GM12878 (cell line): ENCODE data around the gene DNAAF3. TPM values are rescaled to one million over a fixed set of nuclear protein-coding genes. Genes with fewer than 3 reads are reported as not detected.

ENCODE experiments used
- ATAC-seq: fragments of 200-7000 bp; cut with Tn5 transposase; 3 replicates; pipeline ENCODE4 v1.9.1; 2020; ENCODE audit warnings: mild to moderate bottlenecking, moderate library complexity
- BruUV-seq: library from RNA; stranded (reverse); fragments of 400-500 nt; replicated peaks from 2 replicates; lab custom pipeline; 2021; lab: Mats Ljungman, UMichigan
- CTCF ChIA-PET: fragments of 300-600 bp; sonication (Branson Sonifier 250); formaldehyde crosslinking; extraction: SDS; loops from one replicate; lab custom pipeline; 2021; ENCODE audit warnings: inconsistent platforms; lab: Yijun Ruan, JAX
- POLR2A ChIA-PET: fragments of 350-600 bp; formaldehyde crosslinking; extraction: SDS; loops from one replicate; lab custom pipeline; 2021; ENCODE audit warnings: inconsistent platforms; lab: Charles Lee
- RAD21 ChIA-PET: fragments of 300-600 bp; sonication (Branson Sonifier 250); formaldehyde crosslinking; loops from one replicate; lab custom pipeline; 2023; ENCODE audit warnings: antibody characterized with exemption; ENCODE audit not compliant: unreplicated experiment; lab: Charles Lee
- SMC1A ChIA-PET: fragments of 300-600 bp; sonication (Branson Sonifier 250); formaldehyde crosslinking; loops from one replicate; lab custom pipeline; 2023; ENCODE audit not compliant: unreplicated experiment, uncharacterized antibody; lab: Charles Lee
- DNase-seq: peaks from one replicate; pipeline ENCODE4 v3.0.0-alpha.2; 2011; ENCODE audit warnings: low read depth, low spot score
- FAIRE-seq: peaks from 3 replicates; lab custom pipeline; 2011; peaks lifted over from hg19 to GRCh38; lab: Jason Lieb, UNC
- H2AFZ ChIP-seq: 2 replicates; pipeline ENCODE4 v1.6.0; 2011; ENCODE audit warnings: low read depth, low read length, control low read depth; ENCODE audit not compliant: control insufficient read depth
- H3K27ac ChIP-seq: 2 replicates; pipeline ENCODE4 v1.5.1; 2011; ENCODE audit warnings: control low read depth; ENCODE audit not compliant: control insufficient read depth, insufficient read depth
- H3K27me3 ChIP-seq, 2 experiments: replicated peaks in 1 of 2; 2 replicates each; pipeline versions ENCODE4 v1.6.0 to v1.6.1; 2011; ENCODE audit warnings: low read length in 1 of 2; ENCODE audit not compliant: control insufficient read depth in 2 of 2, insufficient read depth in 2 of 2
- H3K36me3 ChIP-seq, 2 experiments: 2 replicates each; pipeline ENCODE4 v1.5.1; 2011; ENCODE audit warnings: low read length in 1 of 2; ENCODE audit not compliant: control insufficient read depth in 2 of 2, insufficient read depth in 2 of 2
- H3K4me1 ChIP-seq: 2 replicates; pipeline ENCODE4 v1.6.1; 2011; ENCODE audit warnings: mild to moderate bottlenecking, low read length, moderate library complexity, mixed read lengths; ENCODE audit not compliant: control insufficient read depth, insufficient read depth
- H3K4me2 ChIP-seq: 2 replicates; pipeline ENCODE4 v1.6.0; 2011; ENCODE audit warnings: control low read depth; ENCODE audit not compliant: control insufficient read depth, insufficient read depth
- H3K4me3 ChIP-seq: fragments of 200-600 bp; sonication (generic); 2 replicates; pipeline ENCODE4 v1.5.1; 2016
- H3K79me2 ChIP-seq: 2 replicates; pipeline ENCODE4 v1.6.0; 2011; ENCODE audit warnings: low read length; ENCODE audit not compliant: control insufficient read depth, insufficient read depth
- H3K9ac ChIP-seq: 2 replicates; pipeline ENCODE4 v1.8.0; 2011; ENCODE audit warnings: low read length, control low read depth, mixed read lengths; ENCODE audit not compliant: control insufficient read depth, insufficient read depth
- H3K9me3 ChIP-seq: replicated peaks from 3 replicates; pipeline ENCODE4 v1.5.1; 2011; ENCODE audit warnings: mild to moderate bottlenecking, low read length; ENCODE audit not compliant: control insufficient read depth, insufficient read depth
- H4K20me1 ChIP-seq: 2 replicates; pipeline ENCODE4 v1.6.0; 2011; ENCODE audit not compliant: control insufficient read depth, insufficient read depth
- DPF2 ChIP-seq: fragments of 450-650 bp; IDR thresholded peaks from 2 replicates; pipeline ENCODE4 v1.6.1; 2017; ENCODE audit warnings: mild to moderate bottlenecking
- GATAD2B ChIP-seq: fragments of 450-650 bp; conservative IDR thresholded peaks from 2 replicates; pipeline ENCODE4 v1.6.1; 2017; ENCODE audit warnings: low read depth, mild to moderate bottlenecking, moderate library complexity
- HCFC1 ChIP-seq: fragments of 150-350 bp; IDR thresholded peaks from 2 replicates; pipeline ENCODE4 v1.6.1; 2014; ENCODE audit warnings: low read length
- HDAC2 ChIP-seq: fragments of 200-600 bp; sonication (generic); IDR thresholded peaks from 2 replicates; pipeline ENCODE4 v1.6.1; 2017
- HSF1 ChIP-seq: fragments of 150-350 bp; IDR thresholded peaks from 2 replicates; pipeline ENCODE4 v1.6.1; 2014; ENCODE audit warnings: mild to moderate bottlenecking, low read depth, low read length
- IRF3 ChIP-seq: fragments of 450-650 bp; IDR thresholded peaks from 2 replicates; pipeline ENCODE4 v1.6.1; 2014; ENCODE audit warnings: mild to moderate bottlenecking
- JUNB ChIP-seq: IDR thresholded peaks from 2 replicates; pipeline ENCODE4 v1.6.1; 2016; ENCODE audit warnings: antibody characterized with exemption, mild to moderate bottlenecking
- NFXL1 ChIP-seq: fragments of 450-650 bp; IDR thresholded peaks from 2 replicates; pipeline ENCODE4 v1.6.1; 2017; ENCODE audit warnings: antibody characterized with exemption, mild to moderate bottlenecking, borderline replicate concordance
- RAD21 ChIP-seq: IDR thresholded peaks from 2 replicates; pipeline ENCODE4 v1.6.1; 2011; ENCODE audit warnings: mild to moderate bottlenecking, low read depth, low read length, moderate library complexity; ENCODE audit not compliant: insufficient read depth
- RFX5 ChIP-seq: IDR thresholded peaks from 2 replicates; pipeline ENCODE4 v1.6.1; 2011; ENCODE audit warnings: low read depth, low read length, improper control_type of control experiment
- SMAD5 ChIP-seq: IDR thresholded peaks from 2 replicates; pipeline ENCODE4 v1.6.1; 2016; ENCODE audit warnings: antibody characterized with exemption, low read depth
- TCF7 ChIP-seq: IDR thresholded peaks from 2 replicates; pipeline ENCODE4 v1.6.1; 2014; ENCODE audit warnings: antibody characterized with exemption, borderline replicate concordance
- ZBTB33 ChIP-seq: fragments of 450-650 bp; IDR thresholded peaks from 2 replicates; pipeline ENCODE4 v1.6.1; 2017; ENCODE audit warnings: mild to moderate bottlenecking
- ZNF207 ChIP-seq: fragments of 450-650 bp; IDR thresholded peaks from 2 replicates; pipeline ENCODE4 v1.6.1; 2014; ENCODE audit warnings: antibody characterized with exemption, mild to moderate bottlenecking, borderline replicate concordance
- ZNF217 ChIP-seq: fragments of 450-650 bp; IDR thresholded peaks from 2 replicates; pipeline ENCODE4 v1.6.1; 2017; ENCODE audit warnings: antibody characterized with exemption, mild to moderate bottlenecking
- ZNF687 ChIP-seq: fragments of 450-650 bp; IDR thresholded peaks from 2 replicates; pipeline ENCODE4 v1.6.1; 2017; ENCODE audit warnings: mild to moderate bottlenecking, moderate library complexity
- WGBS: methylation state at CpG from one replicate; pipeline ENCODE4 v1.1.6; 2016; ENCODE audit warnings: low lambda C conversion rate; ENCODE audit not compliant: insufficient replicate concordance, insufficient coverage; ENCODE audit errors: missing lambda C conversion rate; 5-methylcytosine and 5-hydroxymethylcytosine counted together
- in situ Hi-C: fragments of 300-500 bp; cut with MboI; formaldehyde crosslinking; loops from 9 replicates; pipeline ENCODE4 v1.14.3; 2018; ENCODE audit warnings: mixed read lengths
- intact Hi-C: fragments of 100-400 bp; cut with micrococcal nuclease; formaldehyde crosslinking; loops from one replicate; pipeline ENCODE4 v1.14.2; 2022; ENCODE audit not compliant: unreplicated experiment
- polyA plus RNA-seq, 11 experiments: library from polyadenylated mRNA; depleted of rRNA in 4 of 11; unstranded in 6 of 11; stranded (reverse) in 5 of 11; fragments of >200 nt; fragmentation: Nextera tagmentation in 4 of 11; fragmentation: Illumina TruSeq in 1 of 11; extraction: Ambion mirVana in 4 of 11; extraction: Trizol in 1 of 11; gene quantifications; 1 replicate in 1 of 11; 2 replicates in 10 of 11; pipeline versions ENCODE4 v1.2.1 to v1.2.3, GENCODE V29; 2011 to 2016; ENCODE audit warnings: inconsistent platforms in 2 of 11, missing spikeins in 2 of 11, low read depth in 1 of 11
- total RNA-seq, 4 experiments: library from RNA; depleted of rRNA in 3 of 4; stranded (reverse); fragments of >200 nt in 3 of 4; fragmentation: Illumina TruSeq in 1 of 4; extraction: Trizol in 1 of 4; gene quantifications; 2 replicates each; pipeline versions ENCODE4 v1.2.1 to v1.2.3, GENCODE V29; 2013 to 2021

The DNAAF3 gene
- total and polyA plus RNA-seq, 10 of the 15 experiments (the other 5 are each of a cell fraction or from before 2014, with no cell fraction given) = not detected

GRCh38 chr19:55131421-55131820 is 35.0 kb downstream of the DNAAF3 start:
- Histone ChIP-seq H3K4me3 (no peak overlapping the region), H3K27me3 (no peaks in the 10 kb centered on the region)
- POLR2A ChIA-PET = interaction anchor here (0.6 to 0.7 kb wide), 2 partner anchors 323 to 931 kb away, joined by 3 to 4 read pairs; partner anchors contain the start of gene RPS9

More at GRCh38 chr19:55131421-55131820, 35.0 kb downstream of the DNAAF3 start:
- Histone ChIP-seq H3K27ac (no peak overlapping the region), H3K36me3 (no peaks in the 10 kb centered on the region), H3K79me2 (no peaks in the 10 kb centered on the region), H2AFZ (no peak overlapping the region), H3K9me3 (no peaks in the 10 kb centered on the region), H4K20me1 (no peaks in the 10 kb centered on the region), H3K4me2 (no peak overlapping the region), H3K9ac (no peak overlapping the region), H3K4me1 (peaks cover 13% of the 10 kb centered on the region)
- intact Hi-C loops (no loop called here), in situ Hi-C loops (no loop called here)
- no TSS peak for BruUV-seq
- SMC1A ChIA-PET = no interaction called here
- ATAC-seq = no peak
- TF ChIP-seq DPF2 (no peak), ZNF687 (no peak), ZNF207 (no peak), HCFC1 (no peak), JUNB (no peak), ZBTB33 (no peak), HSF1 (no peak), RAD21 (no peak), GATAD2B (no peak), IRF3 (no peak), HDAC2 (no peak), SMAD5 (no peak), NFXL1 (no peak), TCF7 (no peak), ZNF217 (no peak), RFX5 (no peak)
- 61% methylated on average over 16 of the region's 16 CpGs for WGBS
- RAD21 ChIA-PET = no interaction called here
- CTCF ChIA-PET = no interaction called here
- FAIRE-seq = no peak
- no peak for DNase-seq
